GM21515 (cell line): ENCODE data around the gene NXPH4.
A peak's percentile ranks its signal among the peaks of the same experiment; 100 is the strongest.

Experiments
- ATAC-seq: cut with Tn5 transposase; IDR thresholded peaks from one replicate; pipeline ENCODE4 v1.9.1; 2021; ENCODE audit not compliant: unreplicated experiment

NXPH4 gene

DNA sequence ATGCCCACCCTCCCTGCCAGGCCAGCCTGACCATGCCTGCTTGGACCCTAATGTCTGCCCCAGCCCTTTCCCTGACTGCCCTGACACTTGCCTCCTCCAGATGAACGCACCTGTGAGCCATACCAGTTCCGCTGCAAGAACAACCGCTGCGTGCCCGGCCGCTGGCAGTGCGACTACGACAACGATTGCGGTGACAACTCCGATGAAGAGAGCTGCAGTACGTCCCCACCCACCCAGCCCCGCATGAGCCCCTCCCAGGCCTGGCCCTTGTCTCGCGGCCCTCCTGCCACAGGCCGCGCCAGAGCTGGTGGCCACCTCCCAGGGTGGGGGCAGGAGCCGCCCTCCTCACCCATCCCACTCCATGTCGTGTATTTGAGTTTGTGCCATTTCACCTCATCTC lies 14.3 kb upstream of the NXPH4 start:
- no peak for ATAC-seq

GRCh38 chr12:57203201-57203600 lies 13.4 kb upstream of the NXPH4 start:
- ATAC-seq: no peak

GRCh38 chr12:57203791-57204190 lies 12.8 kb upstream of the NXPH4 start:
- ATAC-seq: no peak

DNA sequence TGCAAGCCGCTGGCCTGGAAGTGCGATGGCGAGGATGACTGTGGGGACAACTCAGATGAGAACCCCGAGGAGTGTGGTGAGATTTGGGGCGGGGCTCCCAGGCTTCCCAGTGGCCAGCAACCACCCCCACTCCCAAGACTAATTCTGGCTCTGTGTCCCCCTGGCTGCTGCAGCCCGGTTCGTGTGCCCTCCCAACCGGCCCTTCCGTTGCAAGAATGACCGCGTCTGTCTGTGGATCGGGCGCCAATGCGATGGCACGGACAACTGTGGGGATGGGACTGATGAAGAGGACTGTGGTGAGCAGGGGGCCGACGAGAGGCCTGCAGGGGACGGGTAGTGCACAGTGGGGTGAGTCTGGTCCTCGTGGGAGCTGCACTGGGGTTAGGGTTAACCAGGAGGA lies 12.1 kb upstream of the NXPH4 start:
- ATAC-seq: no peak

DNA sequence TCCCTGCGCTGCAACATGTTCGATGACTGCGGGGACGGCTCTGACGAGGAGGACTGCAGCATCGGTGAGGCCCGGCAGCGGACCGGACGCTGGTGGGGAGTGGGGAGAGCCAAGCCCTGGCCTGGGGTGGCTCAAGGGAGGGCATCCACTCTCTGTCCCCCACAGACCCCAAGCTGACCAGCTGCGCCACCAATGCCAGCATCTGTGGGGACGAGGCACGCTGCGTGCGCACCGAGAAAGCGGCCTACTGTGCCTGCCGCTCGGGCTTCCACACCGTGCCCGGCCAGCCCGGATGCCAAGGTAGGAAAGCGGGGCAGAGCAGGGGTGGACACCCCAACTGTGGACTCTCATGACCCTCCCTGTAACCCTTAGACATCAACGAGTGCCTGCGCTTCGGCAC lies 11.4 kb upstream of the NXPH4 start:
- ATAC-seq: no peak

DNA sequence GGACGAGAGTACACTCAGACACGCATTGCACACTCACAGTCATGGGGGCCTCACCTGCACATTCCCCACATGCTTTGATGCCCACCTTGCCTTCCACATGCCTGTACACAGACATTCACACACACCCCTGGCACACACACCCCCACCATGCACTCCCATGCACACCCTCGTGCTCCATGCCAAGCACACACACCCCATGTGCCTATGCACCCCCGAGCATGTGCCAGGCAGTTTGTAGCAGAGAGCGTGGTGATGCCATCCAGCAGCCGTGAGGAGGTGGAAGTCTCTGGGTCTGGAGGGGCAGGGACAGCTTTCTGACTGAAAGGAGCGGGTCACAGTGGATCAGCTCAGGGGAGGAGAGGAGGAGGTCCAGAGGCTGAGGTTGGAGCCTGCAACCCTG lies 10.7 kb upstream of the NXPH4 start:
- no peak for ATAC-seq

GRCh38 chr12:57207731-57208630 lies 8.6 kb upstream of the NXPH4 start:
- no peak for ATAC-seq

DNA sequence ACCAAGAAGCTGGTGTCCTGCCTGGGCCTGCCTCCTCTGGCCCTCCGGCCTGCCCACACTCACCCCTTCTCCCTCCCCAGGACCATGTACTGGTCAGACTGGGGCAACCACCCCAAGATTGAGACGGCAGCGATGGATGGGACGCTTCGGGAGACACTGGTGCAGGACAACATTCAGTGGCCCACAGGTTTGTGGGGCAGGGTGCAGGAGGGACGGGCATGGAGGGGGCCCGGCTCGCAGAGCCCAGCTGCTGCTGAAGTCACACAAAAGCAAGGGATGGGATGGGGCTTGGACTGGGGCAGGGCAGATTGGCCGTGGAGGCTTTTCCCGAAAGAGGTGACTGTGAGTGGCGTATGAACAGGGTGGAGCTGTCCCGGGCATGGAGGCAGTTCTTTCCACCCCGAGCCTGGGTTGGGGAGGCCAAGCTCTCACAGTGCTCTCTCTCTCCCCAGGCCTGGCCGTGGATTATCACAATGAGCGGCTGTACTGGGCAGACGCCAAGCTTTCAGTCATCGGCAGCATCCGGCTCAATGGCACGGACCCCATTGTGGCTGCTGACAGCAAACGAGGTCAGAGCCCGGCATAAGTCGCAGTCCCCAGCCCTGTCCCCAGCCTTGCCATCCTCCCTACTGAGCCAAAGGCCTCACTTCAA lies 7.8 kb upstream of the NXPH4 start:
- ATAC-seq: no peak

DNA sequence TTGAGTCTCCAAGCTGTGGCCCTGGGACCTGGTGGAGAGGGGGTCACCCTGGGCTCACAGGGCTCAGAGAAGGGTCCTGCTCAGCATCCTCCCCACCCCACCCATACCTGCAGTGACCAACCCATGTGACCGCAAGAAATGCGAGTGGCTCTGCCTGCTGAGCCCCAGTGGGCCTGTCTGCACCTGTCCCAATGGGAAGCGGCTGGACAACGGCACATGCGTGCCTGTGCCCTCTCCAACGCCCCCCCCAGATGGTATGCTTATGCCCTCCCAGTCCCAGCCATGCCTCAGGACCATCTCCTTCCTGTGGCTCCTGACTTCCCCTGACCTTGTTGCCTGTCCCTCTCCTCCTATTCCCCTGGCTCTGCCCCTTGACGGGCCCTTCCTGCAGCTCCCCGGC lies 6.7 kb upstream of the NXPH4 start:
- ATAC-seq: no peak

DNA sequence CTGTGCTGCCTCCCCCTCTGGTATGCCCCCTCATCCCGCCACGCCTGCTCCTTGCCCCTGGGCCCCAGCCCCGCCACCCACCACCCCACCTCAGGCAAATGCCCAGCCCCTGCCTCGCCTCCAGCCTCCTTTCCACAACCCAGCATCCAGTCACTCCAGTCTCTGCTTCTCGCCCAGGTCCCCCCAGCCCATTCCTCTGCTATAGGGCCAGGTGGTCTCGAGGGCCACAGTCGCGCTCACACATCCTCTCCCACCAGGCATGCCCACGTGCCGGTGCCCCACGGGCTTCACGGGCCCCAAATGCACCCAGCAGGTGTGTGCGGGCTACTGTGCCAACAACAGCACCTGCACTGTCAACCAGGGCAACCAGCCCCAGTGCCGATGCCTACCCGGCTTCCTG lies 6.1 kb upstream of the NXPH4 start:
- ATAC-seq: no peak

DNA sequence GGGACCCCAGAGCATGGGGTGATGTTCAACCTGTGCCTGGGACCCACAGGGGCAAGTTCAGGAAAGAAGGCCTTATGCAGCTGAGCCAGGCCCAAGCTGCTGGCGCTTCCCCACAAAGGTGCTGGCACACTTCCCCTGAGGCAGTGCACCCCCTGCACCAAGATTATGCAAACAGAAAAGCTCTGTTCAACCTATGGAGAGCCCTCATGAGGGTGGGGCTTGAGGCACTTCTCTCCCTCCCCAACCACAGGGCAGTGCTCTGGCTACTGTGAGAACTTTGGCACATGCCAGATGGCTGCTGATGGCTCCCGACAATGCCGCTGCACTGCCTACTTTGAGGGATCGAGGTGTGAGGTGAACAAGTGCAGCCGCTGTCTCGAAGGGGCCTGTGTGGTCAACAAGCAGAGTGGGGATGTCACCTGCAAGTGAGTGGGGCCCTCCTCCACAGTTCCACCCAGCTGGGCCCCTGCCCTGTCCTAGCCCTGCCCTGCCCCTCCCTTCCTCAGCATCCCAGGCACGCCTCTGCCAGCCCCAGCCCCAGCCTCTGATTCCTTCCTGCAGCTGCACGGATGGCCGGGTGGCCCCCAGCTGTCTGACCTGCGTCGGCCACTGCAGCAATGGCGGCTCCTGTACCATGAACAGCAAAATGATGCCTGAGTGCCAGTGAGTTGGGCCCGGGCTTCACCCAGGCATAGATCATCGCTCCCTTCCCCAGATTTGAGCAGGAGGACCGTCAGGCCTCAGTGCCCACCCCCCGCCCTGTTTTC lies 5.5 kb upstream of the NXPH4 start:
- ATAC-seq: no peak

- no peak for ATAC-seq
Observed at GRCh38 chr12:57211791-57212700, 4.5 kb upstream of the NXPH4 start.

DNA sequence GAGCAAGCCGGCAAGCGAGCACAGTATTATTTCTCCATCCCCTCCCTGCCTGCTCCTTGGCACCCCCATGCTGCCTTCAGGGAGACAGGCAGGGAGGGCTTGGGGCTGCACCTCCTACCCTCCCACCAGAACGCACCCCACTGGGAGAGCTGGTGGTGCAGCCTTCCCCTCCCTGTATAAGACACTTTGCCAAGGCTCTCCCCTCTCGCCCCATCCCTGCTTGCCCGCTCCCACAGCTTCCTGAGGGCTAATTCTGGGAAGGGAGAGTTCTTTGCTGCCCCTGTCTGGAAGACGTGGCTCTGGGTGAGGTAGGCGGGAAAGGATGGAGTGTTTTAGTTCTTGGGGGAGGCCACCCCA lies 3.9 kb upstream of the NXPH4 start:
- ATAC-seq: no peak

DNA sequence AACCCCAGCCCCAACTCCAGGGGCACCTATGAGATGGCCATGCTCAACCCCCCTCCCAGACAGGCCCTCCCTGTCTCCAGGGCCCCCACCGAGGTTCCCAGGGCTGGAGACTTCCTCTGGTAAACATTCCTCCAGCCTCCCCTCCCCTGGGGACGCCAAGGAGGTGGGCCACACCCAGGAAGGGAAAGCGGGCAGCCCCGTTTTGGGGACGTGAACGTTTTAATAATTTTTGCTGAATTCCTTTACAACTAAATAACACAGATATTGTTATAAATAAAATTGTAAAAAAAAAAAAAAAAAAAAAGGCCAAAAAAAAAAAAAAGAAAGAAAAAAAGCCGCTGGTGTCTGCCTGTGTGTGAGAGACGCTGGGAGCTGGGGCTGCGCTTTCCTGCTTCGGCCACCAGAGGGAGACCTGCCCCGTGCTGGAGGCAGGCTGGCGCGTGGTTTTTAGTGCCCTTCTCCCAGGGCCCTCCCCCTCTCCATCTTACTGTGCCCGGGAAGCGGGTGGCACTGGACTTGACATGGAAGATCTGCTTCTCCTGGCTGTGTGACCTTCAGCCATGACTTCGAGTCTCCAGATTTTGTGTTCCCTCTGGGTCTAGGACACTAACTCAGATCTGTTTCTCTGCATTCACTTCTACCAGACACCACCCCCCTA lies 3.4 kb upstream of the NXPH4 start:
- ATAC-seq: peak; percentile 44

DNA sequence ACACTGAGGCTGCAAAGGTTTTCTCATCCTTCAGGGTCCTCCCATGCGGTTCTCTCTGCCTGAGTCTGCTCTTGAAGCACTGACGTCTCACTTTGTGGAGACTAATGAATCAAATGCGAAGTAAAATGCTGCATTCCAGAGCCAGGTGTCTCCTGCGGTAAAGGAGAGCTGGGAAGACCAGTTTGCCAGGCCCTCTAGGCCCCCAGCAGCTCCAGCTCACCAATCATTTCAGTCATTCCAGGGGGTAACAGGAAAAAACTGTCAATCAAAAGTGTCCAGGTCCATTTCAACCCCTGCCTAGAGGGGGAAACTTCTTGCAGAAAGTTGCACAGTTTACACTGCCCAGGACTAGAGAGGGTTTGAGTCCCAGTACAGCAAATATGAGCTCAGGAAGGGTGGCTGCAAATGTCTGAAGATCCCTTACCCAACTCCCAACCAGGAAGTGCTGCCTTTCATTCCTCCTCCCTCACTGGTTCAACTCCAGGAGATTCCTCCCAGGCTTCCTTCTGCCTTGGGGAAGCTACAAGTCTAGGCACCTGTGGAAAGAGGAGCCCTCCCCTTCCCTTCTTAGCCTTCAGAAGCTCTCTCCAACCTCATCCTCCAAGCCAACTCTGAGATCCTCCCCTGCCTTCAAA lies 2.7 kb upstream of the NXPH4 start:
- ATAC-seq: no peak

DNA sequence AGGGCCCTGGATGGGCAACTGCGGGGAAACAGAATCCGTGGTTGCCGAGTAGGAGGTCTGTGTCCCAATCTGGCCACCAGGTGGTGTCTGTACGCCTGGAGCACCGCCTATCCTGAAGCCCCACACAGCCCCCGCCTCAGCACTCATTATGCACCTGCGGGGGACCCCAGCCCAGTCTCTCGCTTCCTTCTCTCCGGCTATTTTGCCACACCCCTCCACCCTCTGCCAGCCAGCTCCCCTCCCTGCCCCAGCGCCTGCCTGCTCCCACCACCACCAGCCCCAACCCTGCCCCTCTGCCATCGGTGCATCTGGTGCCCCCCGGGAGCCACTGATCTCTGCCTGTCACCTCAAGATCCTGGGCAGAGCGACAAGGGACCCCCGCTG lies 2.2 kb upstream of the NXPH4 start:
- no peak for ATAC-seq

GRCh38 chr12:57215065-57215464 lies 1.5 kb upstream of the NXPH4 start:
- no peak for ATAC-seq

- no peak for ATAC-seq
Observed at GRCh38 chr12:57215668-57216013, 953 bp upstream of the NXPH4 start.

GRCh38 chr12:57216921-57217879 lies 606 bp downstream of the NXPH4 start:
- no peak for ATAC-seq
